Upper lobe of left lung (tissue), 6 donors: ENCODE measurements around the gene MAP2. TPM values are rescaled to one million over a fixed set of nuclear protein-coding genes. Genes with fewer than 3 reads are reported as not detected.

Source experiments
- ATAC-seq, 2 donors: fragments of 200-7000 bp; cut with Tn5 transposase; one replicate each; pipeline ENCODE4 v1.9.1; 2022; ENCODE audit warnings: mild to moderate bottlenecking in 2 of 2, moderate library complexity in 2 of 2; ENCODE audit not compliant: low FRiP score in 2 of 2
- DNase-seq, 2 donors: peaks; one replicate each; pipeline ENCODE4 v3.0.0-alpha.2; 2019 to 2020
- H3K27ac ChIP-seq, 4 donors: fragments of 200-600 bp; sonication (generic); one replicate each; pipeline ENCODE4 v1.5.1; 2016 to 2019
- H3K27me3 ChIP-seq, 4 donors: fragments of 200-600 bp; sonication (generic); one replicate each; pipeline ENCODE4 v1.5.1; 2017 to 2019
- H3K36me3 ChIP-seq, 4 donors: fragments of 200-600 bp; sonication (generic); one replicate each; pipeline ENCODE4 v1.5.1; 2016 to 2019
- H3K4me1 ChIP-seq, 4 donors: fragments of 200-600 bp; sonication (generic); one replicate each; pipeline ENCODE4 v1.5.1; 2018 to 2019
- H3K4me3 ChIP-seq, 4 donors: fragments of 200-600 bp; sonication (generic); one replicate each; pipeline ENCODE4 v1.5.1; 2017 to 2019; ENCODE audit warnings: mild to moderate bottlenecking in 2 of 4, moderate library complexity in 1 of 4
- H3K9me3 ChIP-seq, 4 donors: fragments of 200-600 bp; sonication (generic); one replicate each; pipeline ENCODE4 v1.5.1; 2018 to 2019
- EP300 ChIP-seq, 4 donors: sonication (generic); formaldehyde crosslinking; IDR thresholded peaks; one replicate each; pipeline ENCODE4 v1.5.1; 2017; ENCODE audit warnings: antibody characterized with exemption in 4 of 4, control low read depth in 2 of 4
- POLR2A ChIP-seq, 4 donors: fragments of 450-650 bp; IDR thresholded peaks; one replicate each; pipeline ENCODE4 v1.5.1; 2016 to 2017; ENCODE audit warnings: antibody characterized with exemption in 4 of 4, mild to moderate bottlenecking in 2 of 4
- POLR2AphosphoS5 ChIP-seq, 2 donors: sonication (generic); formaldehyde crosslinking; IDR thresholded peaks; one replicate each; pipeline ENCODE4 v1.5.1; 2017; ENCODE audit warnings: antibody characterized with exemption in 2 of 2
- WGBS, 2 donors: methylation state at CpG; one replicate each; pipeline ENCODE4 v1.1.5; 2017 to 2018; 5-methylcytosine and 5-hydroxymethylcytosine counted together
- total RNA-seq, 6 donors: library from RNA; depleted of rRNA in 4 of 6; stranded (reverse); fragments of >200 nt in 4 of 6; gene quantifications; one replicate each; pipeline versions ENCODE4 v1.1.0 to v1.2.1, GENCODE V29; 2016 to 2021
- TF ChIP-seq, protein P1 (sequence below), 6 experiments: fragments of 450-650 bp in 4 of 6; fragments of 200-600 bp in 2 of 6; sonication (generic) in 2 of 6; IDR thresholded peaks; one replicate each; pipeline ENCODE4 v1.5.1; 2016 to 2019; ENCODE audit warnings: antibody characterized with exemption in 6 of 6
- donor health status: DM: no; HTN: no; CAD: no; lungs with moderate emphysema.
- donor health status: DM: no; HTN: yes; CAD: no; lungs with severe emphysema.

MAP2 gene
- total RNA-seq, 6 donors from 2014 or later: 25.2 to 121 (median 58.7) TPM

DNA sequence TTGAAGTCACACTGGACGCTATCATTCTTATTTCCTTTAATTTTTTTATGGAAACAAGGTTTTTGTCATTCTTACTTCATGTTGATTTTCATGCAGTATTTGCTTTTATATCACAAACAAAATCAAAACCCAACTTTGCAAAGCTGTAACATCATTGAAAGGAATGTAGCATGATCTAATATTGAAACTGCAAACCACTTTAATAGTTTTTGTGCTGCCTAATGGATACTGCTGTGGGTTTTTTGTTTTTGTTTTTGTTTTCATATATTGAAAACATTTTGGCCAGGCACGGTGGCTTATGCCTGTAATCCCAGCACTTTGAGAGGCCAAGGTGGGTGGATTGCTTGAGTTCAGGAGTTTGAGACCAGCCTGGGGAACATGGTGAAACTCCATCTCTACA is 81.6 kb downstream of the MAP2 start:
- 72 to 74% methylated on average over 2 of the region's 2 CpGs for WGBS, 2 donors
- ATAC-seq (no peak), DNase-seq (no peak)
- no peaks in the 10 kb centered on the region for H3K4me1 ChIP-seq
- H3K27me3 ChIP-seq: no peaks in the 10 kb centered on the region
- no peak overlapping the region for H3K27ac ChIP-seq
- no peaks in the 10 kb centered on the region for H3K9me3 ChIP-seq
- H3K4me3 ChIP-seq: no peak overlapping the region
- no peak for TF ChIP-seq POLR2AphosphoS5 (IDR thresholded peaks at IDR 0.05)
- TF ChIP-seq EP300 (IDR thresholded peaks at IDR 0.05): no peak
- no peak for TF ChIP-seq POLR2A (IDR thresholded peaks at IDR 0.05)
- TF ChIP-seq, protein P1, sequence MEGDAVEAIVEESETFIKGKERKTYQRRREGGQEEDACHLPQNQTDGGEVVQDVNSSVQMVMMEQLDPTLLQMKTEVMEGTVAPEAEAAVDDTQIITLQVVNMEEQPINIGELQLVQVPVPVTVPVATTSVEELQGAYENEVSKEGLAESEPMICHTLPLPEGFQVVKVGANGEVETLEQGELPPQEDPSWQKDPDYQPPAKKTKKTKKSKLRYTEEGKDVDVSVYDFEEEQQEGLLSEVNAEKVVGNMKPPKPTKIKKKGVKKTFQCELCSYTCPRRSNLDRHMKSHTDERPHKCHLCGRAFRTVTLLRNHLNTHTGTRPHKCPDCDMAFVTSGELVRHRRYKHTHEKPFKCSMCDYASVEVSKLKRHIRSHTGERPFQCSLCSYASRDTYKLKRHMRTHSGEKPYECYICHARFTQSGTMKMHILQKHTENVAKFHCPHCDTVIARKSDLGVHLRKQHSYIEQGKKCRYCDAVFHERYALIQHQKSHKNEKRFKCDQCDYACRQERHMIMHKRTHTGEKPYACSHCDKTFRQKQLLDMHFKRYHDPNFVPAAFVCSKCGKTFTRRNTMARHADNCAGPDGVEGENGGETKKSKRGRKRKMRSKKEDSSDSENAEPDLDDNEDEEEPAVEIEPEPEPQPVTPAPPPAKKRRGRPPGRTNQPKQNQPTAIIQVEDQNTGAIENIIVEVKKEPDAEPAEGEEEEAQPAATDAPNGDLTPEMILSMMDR (IDR thresholded peaks at IDR 0.05): no peak
- no peaks in the 10 kb centered on the region for H3K36me3 ChIP-seq

DNA sequence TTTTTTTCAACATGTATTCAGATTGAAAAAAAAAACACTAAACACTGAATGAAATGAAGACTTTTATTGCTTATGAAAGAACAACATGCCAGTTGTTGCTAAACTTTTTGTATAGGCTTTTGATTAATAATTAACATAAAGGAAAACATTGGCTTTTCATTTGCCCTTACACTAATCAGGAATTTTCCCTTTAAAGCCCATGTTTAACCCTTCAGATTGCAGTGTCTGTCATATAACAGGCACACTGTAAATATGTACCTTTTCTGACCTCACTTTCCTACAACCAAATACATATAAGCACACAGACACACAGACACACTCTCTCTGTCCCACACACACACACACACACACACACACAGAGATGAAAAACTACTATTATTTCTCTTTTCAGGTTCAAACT is 84.4 kb downstream of the MAP2 start:
- ATAC-seq (no peak), DNase-seq (no peak)
- no peaks in the 10 kb centered on the region for H3K9me3 ChIP-seq
- no peaks in the 10 kb centered on the region for H3K36me3 ChIP-seq
- no peak overlapping the region for H3K4me3 ChIP-seq
- H3K27ac ChIP-seq: no peak overlapping the region
- H3K27me3 ChIP-seq: no peaks in the 10 kb centered on the region
- no peak for TF ChIP-seq POLR2AphosphoS5 (IDR thresholded peaks at IDR 0.05)
- TF ChIP-seq, protein P1 (IDR thresholded peaks at IDR 0.05): no peak
- no peak for TF ChIP-seq EP300 (IDR thresholded peaks at IDR 0.05)
- no peak for TF ChIP-seq POLR2A (IDR thresholded peaks at IDR 0.05)
- H3K4me1 ChIP-seq: no peaks in the 10 kb centered on the region

DNA sequence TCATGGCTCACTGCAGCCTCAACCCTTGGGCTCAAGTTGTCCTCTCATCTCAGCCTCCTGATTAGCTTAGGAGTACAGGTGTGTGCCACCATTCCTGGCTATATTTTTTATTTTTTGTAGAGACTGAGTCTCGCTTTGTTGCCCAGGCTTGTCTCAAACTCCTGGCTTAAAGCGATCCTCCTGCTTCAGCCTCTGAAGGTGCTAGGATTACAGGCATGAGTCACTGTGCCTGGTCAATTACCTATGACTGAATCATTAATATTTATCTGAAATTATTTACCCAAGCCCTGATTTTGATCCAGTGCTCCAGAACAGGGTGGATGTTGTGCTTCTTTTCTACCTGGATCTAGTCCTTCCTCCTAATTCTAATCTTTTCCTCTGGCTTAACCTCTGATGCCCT is 87.8 kb downstream of the MAP2 start:
- ATAC-seq (no peak), DNase-seq (no peak)
- H3K36me3 ChIP-seq: no peaks in the 10 kb centered on the region
- TF ChIP-seq EP300 (IDR thresholded peaks at IDR 0.05) (no peak), POLR2A (IDR thresholded peaks at IDR 0.05) (no peak), POLR2AphosphoS5 (IDR thresholded peaks at IDR 0.05) (no peak)
- TF ChIP-seq, protein P1 (IDR thresholded peaks at IDR 0.05): no peak
- WGBS, 2 donors: 96 to 100% methylated on average over 2 of the region's 2 CpGs
- no peaks in the 10 kb centered on the region for H3K27me3 ChIP-seq
- H3K4me1 ChIP-seq: no peaks in the 10 kb centered on the region
- H3K9me3 ChIP-seq: no peaks in the 10 kb centered on the region
- no peak overlapping the region for H3K27ac ChIP-seq
- no peak overlapping the region for H3K4me3 ChIP-seq

DNA sequence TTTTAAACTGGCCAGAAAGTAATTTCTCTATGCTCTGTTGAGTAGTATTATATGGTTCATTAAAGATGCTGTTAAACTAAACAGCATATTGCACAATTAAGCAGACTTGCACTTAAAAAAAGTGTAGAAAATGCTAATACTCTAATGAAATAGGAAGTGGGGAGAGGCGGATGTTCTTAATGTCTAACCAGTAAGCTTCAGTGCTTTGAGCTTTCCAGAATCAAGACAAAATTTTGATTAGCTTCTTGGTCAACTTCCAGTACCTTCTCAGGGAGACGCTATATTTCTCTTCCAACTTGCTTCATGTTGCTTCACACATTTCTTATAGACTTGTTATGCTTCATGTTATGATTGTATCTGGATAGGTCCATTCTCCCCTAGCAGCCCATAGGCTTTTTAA is 89.1 kb downstream of the MAP2 start:
- H3K27me3 ChIP-seq: no peaks in the 10 kb centered on the region
- WGBS, 2 donors: 75 to 90% methylated on average over 2 of the region's 2 CpGs
- no peak for TF ChIP-seq EP300 (IDR thresholded peaks at IDR 0.05)
- TF ChIP-seq, protein P1 (IDR thresholded peaks at IDR 0.05): no peak
- no peak for TF ChIP-seq POLR2A (IDR thresholded peaks at IDR 0.05)
- no peak for TF ChIP-seq POLR2AphosphoS5 (IDR thresholded peaks at IDR 0.05)
- no peak overlapping the region for H3K4me3 ChIP-seq
- DNase-seq (no peak), ATAC-seq (no peak)
- no peaks in the 10 kb centered on the region for H3K9me3 ChIP-seq
- H3K4me1 ChIP-seq: no peaks in the 10 kb centered on the region
- no peaks in the 10 kb centered on the region for H3K36me3 ChIP-seq
- no peak overlapping the region for H3K27ac ChIP-seq

DNA sequence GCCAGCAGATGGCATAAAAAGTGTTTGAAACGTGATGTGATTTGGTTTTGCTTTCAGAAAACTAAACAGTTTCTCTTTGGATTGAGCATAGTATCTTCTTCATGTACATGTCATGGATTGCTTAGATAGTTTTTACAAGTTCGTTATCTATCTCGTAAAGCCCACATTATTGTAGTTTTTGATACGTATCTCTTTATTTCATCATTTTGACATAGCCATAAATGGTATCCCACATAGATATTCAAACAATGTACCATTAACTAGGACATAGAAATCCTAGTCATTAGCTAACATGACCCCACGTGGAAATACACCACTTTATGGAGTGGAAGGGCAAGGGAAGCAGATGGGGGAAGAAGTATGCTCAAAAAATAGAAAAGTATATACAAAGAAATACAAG is 93.6 kb downstream of the MAP2 start:
- H3K36me3 ChIP-seq: no peaks in the 10 kb centered on the region
- H3K4me1 ChIP-seq: no peaks in the 10 kb centered on the region
- no peaks in the 10 kb centered on the region for H3K9me3 ChIP-seq
- TF ChIP-seq POLR2AphosphoS5 (IDR thresholded peaks at IDR 0.05) (no peak), EP300 (IDR thresholded peaks at IDR 0.05) (no peak), POLR2A (IDR thresholded peaks at IDR 0.05) (no peak)
- TF ChIP-seq, protein P1 (IDR thresholded peaks at IDR 0.05): no peak
- H3K27me3 ChIP-seq: no peaks in the 10 kb centered on the region
- H3K4me3 ChIP-seq: no peak overlapping the region
- WGBS, 2 donors: 74 to 76% methylated on average over 5 of the region's 5 CpGs
- ATAC-seq (no peak), DNase-seq (no peak)
- H3K27ac ChIP-seq: no peak overlapping the region
